Naive thymus-derived CD4-positive, alpha-beta T cell (primary cell): ENCODE data around the gene NEURL4. TPM values are rescaled to one million over a fixed set of nuclear protein-coding genes. Genes with fewer than 3 reads are reported as not detected.
A peak's percentile ranks its signal among the peaks of the same experiment; 100 is the strongest.

Experiments used
- ATAC-seq: fragments of 150-1000 bp; cut with Tn5 transposase; 2 replicates; pipeline ENCODE4 v1.10.0; 2021; ENCODE audit warnings: mild to moderate bottlenecking, moderate library complexity
- CTCF ChIA-PET: fragments of 350-600 bp; sonication (Branson Sonifier 250); formaldehyde crosslinking; loops from one replicate; lab custom pipeline; 2021; ENCODE audit warnings: antibody characterized with exemption; lab: Charles Lee
- POLR2A ChIA-PET: fragments of 350-600 bp; sonication (Branson Sonifier 250); formaldehyde crosslinking; loops from one replicate; lab custom pipeline; 2021; ENCODE audit warnings: antibody characterized with exemption, inconsistent platforms; lab: Charles Lee
- DNase-seq, 9 donors: peaks; one replicate each; pipeline versions ENCODE4 v3.0.0 to v3.0.0-alpha.2; 2020 to 2022; ENCODE audit warnings: mixed read lengths in 1 of 9
- H3K27ac ChIP-seq: one replicate; pipeline ENCODE4 v1.7.0; 2013; ENCODE audit warnings: mild to moderate bottlenecking, low read depth, low read length, moderate library complexity
- H3K27me3 ChIP-seq, 2 donors: one replicate each; pipeline ENCODE4 v1.7.0; 2013; ENCODE audit warnings: low read length in 2 of 2, mild to moderate bottlenecking in 2 of 2, moderate library complexity in 2 of 2; ENCODE audit not compliant: control insufficient read depth in 2 of 2, insufficient read depth in 2 of 2
- H3K36me3 ChIP-seq, 3 experiments: 1 replicate in 2 of 3; 2 replicates in 1 of 3; pipeline ENCODE4 v1.7.0; 2013; ENCODE audit warnings: low read length in 3 of 3, mild to moderate bottlenecking in 3 of 3, moderate library complexity in 1 of 3; ENCODE audit not compliant: insufficient read depth in 3 of 3, control insufficient read depth in 2 of 3
- H3K4me1 ChIP-seq, 2 donors: one replicate each; pipeline ENCODE4 v1.7.0; 2013; ENCODE audit warnings: low read length in 2 of 2, mild to moderate bottlenecking in 2 of 2, moderate library complexity in 1 of 2; ENCODE audit not compliant: control insufficient read depth in 2 of 2, insufficient read depth in 2 of 2
- H3K4me3 ChIP-seq: 2 replicates; pipeline ENCODE4 v1.7.0; 2013; ENCODE audit warnings: mild to moderate bottlenecking, low read length
- H3K9me3 ChIP-seq, 3 experiments: 1 replicate in 2 of 3; 2 replicates in 1 of 3; pipeline ENCODE4 v1.7.0; 2013; ENCODE audit warnings: low read length in 3 of 3; ENCODE audit not compliant: control insufficient read depth in 2 of 3
- H3K27ac Mint-ChIP-seq, 9 donors: one replicate each; pipeline ENCODE4 v1.8.0; 2020 to 2022; ENCODE audit warnings: mixed read lengths in 9 of 9, mild to moderate bottlenecking in 8 of 9, moderate library complexity in 5 of 9, inconsistent platforms in 2 of 9
- H3K27me3 Mint-ChIP-seq, 5 donors: one replicate each; pipeline ENCODE4 v1.8.0; 2021 to 2022; ENCODE audit warnings: mixed read lengths in 5 of 5, mild to moderate bottlenecking in 1 of 5
- H3K36me3 Mint-ChIP-seq, 5 donors: one replicate each; pipeline ENCODE4 v1.8.0; 2020 to 2022; ENCODE audit warnings: mixed read lengths in 5 of 5, mild to moderate bottlenecking in 3 of 5, inconsistent platforms in 1 of 5
- H3K4me1 Mint-ChIP-seq, 7 donors: one replicate each; pipeline ENCODE4 v1.8.0; 2020 to 2022; ENCODE audit warnings: mixed read lengths in 7 of 7, mild to moderate bottlenecking in 3 of 7, inconsistent platforms in 1 of 7
- H3K4me3 Mint-ChIP-seq, 10 donors: one replicate each; pipeline ENCODE4 v1.8.0; 2020 to 2022; ENCODE audit warnings: mild to moderate bottlenecking in 10 of 10, mixed read lengths in 10 of 10, moderate library complexity in 6 of 10, inconsistent platforms in 2 of 10
- H3K9me3 Mint-ChIP-seq, 11 donors: one replicate each; pipeline ENCODE4 v1.8.0; 2020 to 2022; ENCODE audit warnings: mixed read lengths in 11 of 11, mild to moderate bottlenecking in 4 of 11, inconsistent platforms in 1 of 11, moderate library complexity in 1 of 11
- intact Hi-C, 2 donors: fragments of 100-400 bp; cut with micrococcal nuclease; formaldehyde crosslinking; loops; one replicate each; pipeline ENCODE4 v1.15.1; 2023
- polyA plus RNA-seq, 2 donors: library from polyadenylated mRNA; unstranded; fragments of 300-500 nt; fragmentation: Illumina TruSeq; gene quantifications; one replicate each; pipeline ENCODE4 v1.2.3, GENCODE V29; 2021
- total RNA-seq, 6 experiments: library from RNA in 5 of 6; stranded (reverse) in 5 of 6; gene quantifications; 1 replicate in 5 of 6; 2 replicates in 1 of 6; pipeline ENCODE4 v1.2.3 and lab custom pipeline; 2021 to 2026

The NEURL4 gene
- total and polyA plus RNA-seq, 7 experiments from 2014 or later, result 1.1 to 92.6 (median 50.0) TPM

DNA sequence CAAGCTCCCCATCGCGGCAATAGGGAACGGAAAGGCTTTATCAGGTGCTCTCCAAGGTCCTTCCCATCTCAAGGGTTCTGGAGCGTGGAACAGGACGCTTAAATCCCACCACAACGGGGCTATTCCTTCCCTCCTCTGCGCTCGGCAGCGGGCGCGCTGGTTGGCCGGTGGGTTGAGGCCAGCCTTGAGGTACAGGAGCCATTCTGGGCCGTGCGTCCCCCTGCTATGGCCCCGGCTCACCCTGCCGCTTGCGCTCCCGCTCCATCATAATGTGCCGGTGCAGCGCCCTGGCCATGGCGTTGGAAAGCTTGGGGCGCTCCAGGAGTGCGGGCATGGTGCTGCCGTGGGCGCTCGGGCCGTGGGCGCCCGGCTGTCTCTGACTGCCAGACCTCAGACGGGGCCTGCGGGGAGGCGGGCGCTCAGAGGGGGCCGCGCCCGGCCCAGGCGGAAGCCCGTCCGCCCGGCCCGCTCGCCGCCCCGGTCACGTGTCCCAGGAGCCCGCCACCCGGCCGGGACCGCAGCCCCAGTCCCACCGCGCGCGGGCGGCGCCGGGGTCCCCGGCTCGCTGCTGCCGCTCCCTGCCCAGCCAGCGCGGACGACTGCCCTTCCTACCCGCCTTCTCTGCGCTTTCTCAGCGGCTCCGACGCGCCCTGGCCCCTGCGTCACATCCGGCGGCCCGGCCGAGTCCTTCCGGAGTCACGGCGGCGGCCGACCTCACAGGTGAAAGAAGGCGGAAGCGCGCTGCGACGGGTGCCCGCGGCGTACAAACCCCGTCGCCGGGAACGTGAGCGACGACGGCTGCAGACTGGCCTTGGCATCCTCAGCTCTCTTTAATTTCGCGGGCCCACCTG lies 14.2 kb downstream of the NEURL4 start, which contains the start of gene GPS2:
TSS of gene GPS2 (minus strand) at position 642 of the 851 bp plus-strand sequence. CDS start at position 334, 308 bp downstream.
- H3K36me3 ChIP-seq, result peaks cover 32 to 64% (median 38%) of the 10 kb centered on the region in 3 experiments
- intact Hi-C loops, result loop anchor here (1.0 to 2.0 kb wide), 4 partner anchors 8 to 90 kb away; partner anchors contain the start of genes EIF5A (in 2 of the 2), NEURL4 (in 2 of the 2) and TMEM256 (in 1 of the 2)
- peak within 1 kb of the TSS; percentile 85 for H3K4me3 ChIP-seq
- H3K4me1 ChIP-seq, result peaks cover 30 to 35% of the 10 kb centered on the region in 2 donors
- ChIA-PET POLR2A (interaction anchor here (0.5 to 11.5 kb wide), 18 partner anchors 10 to 300 kb away, joined by 3 to 336 read pairs (median 3); partner anchors contain the start of genes ACAP1, FXR2, MPDU1 and NEURL4), CTCF (interaction anchor here (1.1 to 1.9 kb wide), 5 partner anchors 10 to 21 kb away, joined by 3 to 5 read pairs (median 4); partner anchors contain the start of genes ACAP1 and NEURL4)
- peak within 1 kb of the TSS; percentile 85 to 96 (median 90) for H3K4me3 Mint-ChIP-seq
- H3K27me3 ChIP-seq, result no peaks in the 10 kb centered on the region
- peak within 1 kb of the TSS; percentile 85 to 97 (median 95) for H3K27ac Mint-ChIP-seq
- H3K27ac ChIP-seq, result peak within 1 kb of the TSS; percentile 87
- peaks cover 36 to 63% (median 54%) of the 10 kb centered on the region in 7 donors for H3K4me1 Mint-ChIP-seq
- no peaks in the 10 kb centered on the region for H3K27me3 Mint-ChIP-seq
- H3K36me3 Mint-ChIP-seq, result peaks cover 14 to 50% (median 27%) of the 10 kb centered on the region in 5 donors
- no peaks in the 10 kb centered on the region for H3K9me3 ChIP-seq
- ATAC-seq (peak; percentile 88), DNase-seq (peak; percentile 90 to 95 (median 93))
- peaks cover 0 to 7% (median 0%) of the 10 kb centered on the region in 11 donors for H3K9me3 Mint-ChIP-seq

DNA sequence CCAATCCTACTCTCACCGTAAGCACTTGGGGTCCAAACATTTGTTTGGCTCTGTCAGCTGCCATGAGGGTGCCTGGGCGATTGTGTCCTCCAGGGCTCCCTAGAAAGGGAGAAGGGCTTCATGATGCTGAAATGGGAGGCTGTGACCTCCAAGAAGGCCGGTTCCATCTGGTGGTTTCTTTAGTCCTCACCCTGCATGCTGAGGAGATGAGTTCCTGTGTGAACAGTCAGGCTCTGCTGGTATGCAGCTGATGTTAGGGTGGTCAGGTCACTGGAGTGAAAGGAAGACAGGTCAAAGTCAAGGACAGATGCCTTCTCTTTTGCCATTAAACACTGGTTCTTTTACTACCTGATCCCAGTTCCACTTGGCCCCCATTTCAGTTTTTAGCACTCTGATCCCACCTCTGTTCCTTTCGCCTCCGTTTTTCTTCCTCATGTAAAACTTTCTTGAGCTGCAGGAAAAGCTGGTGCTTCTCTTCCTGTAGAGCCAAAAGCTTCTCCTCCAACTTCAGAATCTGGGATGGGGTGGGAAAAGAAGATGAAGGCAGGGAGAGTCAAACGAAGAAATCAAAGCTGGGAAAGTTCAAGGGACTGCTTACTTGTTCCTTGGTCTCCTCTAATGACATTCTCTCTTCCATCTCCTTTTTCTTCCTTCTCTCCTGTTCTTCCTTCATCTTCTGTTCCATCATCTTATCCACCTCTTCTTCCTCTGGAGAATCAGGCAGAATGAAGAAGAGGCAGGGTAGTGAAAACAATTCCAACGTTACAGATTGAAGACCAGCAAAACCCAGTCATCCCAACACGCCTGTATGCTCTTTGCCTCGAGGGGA lies 15.0 kb downstream of the NEURL4 start:
- H3K27ac Mint-ChIP-seq, result peak overlapping the region; percentile 67 to 96 (median 90)
- H3K4me3 Mint-ChIP-seq, result peak overlapping the region; percentile 76 to 96 (median 86)
- Histone ChIP-seq H3K4me3 (peak overlapping the region; percentile 85), H3K9me3 (no peaks in the 10 kb centered on the region), H3K27me3 (no peaks in the 10 kb centered on the region), H3K4me1 (peaks cover 38 to 43% of the 10 kb centered on the region in 2 donors), H3K36me3 (peaks cover 37 to 71% (median 45%) of the 10 kb centered on the region in 3 experiments), H3K27ac (peak overlapping the region; percentile 87)
- intact Hi-C loops, result loop anchor here (2.0 kb wide), 2 partner anchors 37 to 91 kb away; partner anchors contain the start of gene TMEM256 (in 1 of the 2)
- peaks cover 0 to 7% (median 0%) of the 10 kb centered on the region in 11 donors for H3K9me3 Mint-ChIP-seq
- ChIA-PET CTCF (interaction anchor here (0.7 to 1.9 kb wide), 4 partner anchors 15 to 132 kb away, joined by 3 to 4 read pairs (median 4); partner anchors contain the start of genes ACAP1 and NEURL4), POLR2A (interaction anchor here (0.9 to 11.5 kb wide), 9 partner anchors 10 to 270 kb away, joined by 3 to 336 read pairs (median 5); partner anchors contain the start of genes ACAP1, MPDU1, NEURL4 and SLC2A4)
- H3K36me3 Mint-ChIP-seq, result peaks cover 14 to 59% (median 36%) of the 10 kb centered on the region in 5 donors
- H3K4me1 Mint-ChIP-seq, result peaks cover 43 to 71% (median 63%) of the 10 kb centered on the region in 7 donors
- no peak for ATAC-seq
- H3K27me3 Mint-ChIP-seq, result no peaks in the 10 kb centered on the region
- DNase-seq, result no peak

DNA sequence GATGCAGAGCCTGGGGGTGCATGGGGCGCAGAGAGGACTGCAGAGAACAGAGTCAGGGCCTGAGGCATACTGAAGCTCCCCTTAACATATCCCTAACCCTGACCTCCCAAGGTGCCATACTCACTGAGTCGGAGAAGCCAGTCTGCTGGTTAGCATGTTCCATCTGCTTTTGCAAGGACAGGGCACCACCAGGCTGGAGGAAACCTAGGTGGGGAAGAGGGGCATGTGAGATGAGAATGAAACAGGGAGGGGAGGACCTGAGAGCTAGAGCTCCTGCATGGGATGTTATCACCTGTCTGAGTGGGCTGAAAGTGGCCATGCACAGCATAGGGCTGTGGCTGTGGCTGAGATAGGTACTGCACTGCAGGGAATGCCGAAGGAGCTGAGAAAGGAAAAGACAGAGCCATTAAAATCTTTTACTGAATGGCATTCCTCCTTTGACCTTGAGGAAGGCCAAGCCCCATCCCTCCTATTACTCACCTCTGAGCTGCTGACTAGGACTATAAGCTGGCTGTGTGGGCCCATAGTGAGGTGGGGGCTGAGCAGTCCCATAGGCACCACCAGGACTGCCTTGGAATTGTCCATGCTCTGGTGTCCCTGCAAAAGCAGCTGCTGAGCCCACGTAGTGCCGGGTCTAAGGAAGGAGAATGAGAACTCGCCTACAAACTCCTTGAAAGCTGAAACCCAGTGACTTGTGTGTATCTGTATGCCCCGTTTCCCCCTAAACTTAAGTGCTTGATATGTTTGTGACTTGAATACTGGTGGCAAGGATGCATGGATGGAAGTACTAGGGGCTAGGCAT lies 15.8 kb downstream of the NEURL4 start:
- POLR2A ChIA-PET, result interaction anchor here (0.8 to 11.5 kb wide), 8 partner anchors 9 to 71 kb away, joined by 3 to 336 read pairs (median 5); partner anchors contain the start of genes ACAP1, CTDNEP1, NEURL4 and SLC2A4
- Histone ChIP-seq H3K27ac (peak overlapping the region; percentile 87), H3K4me1 (peaks cover 39 to 44% of the 10 kb centered on the region in 2 donors), H3K4me3 (no peak overlapping the region), H3K9me3 (no peaks in the 10 kb centered on the region), H3K36me3 (peaks cover 37 to 66% (median 45%) of the 10 kb centered on the region in 3 experiments), H3K27me3 (no peaks in the 10 kb centered on the region)
- CTCF ChIA-PET, result interaction anchor here (0.7 to 1.9 kb wide), 6 partner anchors 16 to 133 kb away, joined by 3 to 7 read pairs (median 4); partner anchors contain the start of genes ACAP1 and NEURL4
- peaks cover 46 to 77% (median 68%) of the 10 kb centered on the region in 7 donors for H3K4me1 Mint-ChIP-seq
- H3K9me3 Mint-ChIP-seq, result peaks cover 0 to 7% (median 0%) of the 10 kb centered on the region in 11 donors
- peaks cover 14 to 58% (median 44%) of the 10 kb centered on the region in 5 donors for H3K36me3 Mint-ChIP-seq
- no peak for ATAC-seq
- DNase-seq, result no peak
- H3K27me3 Mint-ChIP-seq, result peaks cover 0 to 3% (median 0%) of the 10 kb centered on the region in 5 donors
- peak overlapping the region; percentile 13 to 96 (median 84) for H3K4me3 Mint-ChIP-seq
- intact Hi-C loops, result no loop called here
- peak overlapping the region; percentile 46 to 96 (median 90) for H3K27ac Mint-ChIP-seq

DNA sequence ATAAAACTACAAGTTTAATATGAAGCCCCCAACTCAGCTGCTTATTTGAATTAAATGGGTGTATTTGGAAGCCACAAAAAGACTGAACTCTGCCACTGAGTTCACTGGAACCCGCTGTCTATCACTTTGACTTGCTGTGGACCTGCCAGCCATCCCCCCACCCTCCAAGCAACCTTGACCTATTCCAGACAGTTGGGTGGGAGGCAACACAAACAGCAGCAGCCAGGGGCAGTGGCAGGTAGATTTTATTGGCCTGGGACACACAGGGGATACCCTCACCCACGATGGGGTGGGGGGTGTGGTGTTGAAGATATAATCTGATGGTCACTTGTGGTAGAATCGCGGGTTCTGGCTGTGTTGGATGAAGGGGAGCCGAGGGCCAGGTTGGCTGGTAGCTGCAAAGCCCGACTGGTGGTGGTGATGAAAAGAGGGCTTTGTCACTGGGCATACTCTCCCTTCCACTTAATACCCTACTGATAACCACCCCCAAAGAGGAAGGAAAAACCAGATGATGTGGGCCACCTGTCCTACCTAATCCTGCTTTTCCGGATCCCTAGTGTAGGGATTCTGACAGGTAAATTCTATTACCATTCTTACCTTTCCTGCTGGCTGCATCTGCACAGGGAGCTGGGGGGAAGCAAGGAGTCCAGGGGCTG lies 16.6 kb downstream of the NEURL4 start:
- peaks cover 0 to 3% (median 0%) of the 10 kb centered on the region in 5 donors for H3K27me3 Mint-ChIP-seq
- H3K36me3 Mint-ChIP-seq, result peaks cover 14 to 54% (median 44%) of the 10 kb centered on the region in 5 donors
- peaks cover 37 to 63% (median 45%) of the 10 kb centered on the region in 3 experiments for H3K36me3 ChIP-seq
- peak overlapping the region in 9 of 10 donors; percentile 14 to 89 (median 69) for H3K4me3 Mint-ChIP-seq
- H3K27ac ChIP-seq, result peak overlapping the region; percentile 87
- no peak for DNase-seq
- H3K4me3 ChIP-seq, result no peak overlapping the region
- H3K9me3 ChIP-seq, result no peaks in the 10 kb centered on the region
- H3K27ac Mint-ChIP-seq, result peak overlapping the region; percentile 31 to 96 (median 89)
- ChIA-PET POLR2A (interaction anchor here (0.8 to 11.5 kb wide), 6 partner anchors 8 to 82 kb away, joined by 3 to 336 read pairs (median 3); partner anchors contain the start of genes ACAP1, CTDNEP1, NEURL4 and PLSCR3), CTCF (interaction anchor here (1.0 to 1.9 kb wide), 3 partner anchors 17 to 32 kb away, joined by 3 to 7 read pairs (median 4); partner anchors contain the start of genes ACAP1 and NEURL4)
- peaks cover 46 to 77% (median 67%) of the 10 kb centered on the region in 7 donors for H3K4me1 Mint-ChIP-seq
- peaks cover 0 to 7% (median 0%) of the 10 kb centered on the region in 11 donors for H3K9me3 Mint-ChIP-seq
- no peaks in the 10 kb centered on the region for H3K27me3 ChIP-seq
- intact Hi-C loops, result no loop called here
- H3K4me1 ChIP-seq, result peaks cover 39 to 44% of the 10 kb centered on the region in 2 donors
- ATAC-seq, result no peak
